GM18873 (cell line): ENCODE results near the gene GAN.
"Not testable (repeated sequence)": the region's sequence is repeated elsewhere in the genome, so short reads cannot be mapped to it uniquely, and the experiment has no call there.

ENCODE experiments used
- ATAC-seq: cut with Tn5 transposase; IDR thresholded peaks from one replicate; pipeline ENCODE4 v1.9.1; 2021; ENCODE audit warnings: mild to moderate bottlenecking, moderate library complexity, moderate number of reproducible peaks; ENCODE audit not compliant: unreplicated experiment, low FRiP score

The GAN gene

GRCh38 chr16:81307770-81308169 is 7.0 kb upstream of the GAN start:
- ATAC-seq, result no peak

- no peak for ATAC-seq
These were observed 4.6 kb upstream of the GAN start for GRCh38 chr16:81310045-81310644.

- no peak for ATAC-seq
These were observed 3.0 kb upstream of the GAN start for GRCh38 chr16:81311762-81312161.

GRCh38 chr16:81313701-81314602 is 810 bp upstream of the GAN start:
- ATAC-seq, result no peak

GRCh38 chr16:81315271-81316175 is 761 bp downstream of the GAN start:
- ATAC-seq, result peak; percentile 15

GRCh38 chr16:81316176-81316496 is 1.4 kb downstream of the GAN start:
- ATAC-seq, result no peak

- ATAC-seq, result no peak
These were observed 3.9 kb downstream of the GAN start for GRCh38 chr16:81318711-81319110.

- ATAC-seq, result no peak
These were observed 4.6 kb downstream of the GAN start for GRCh38 chr16:81319221-81319912.

- ATAC-seq, result no peak
These were observed 6.3 kb downstream of the GAN start for GRCh38 chr16:81321039-81321438.

- no peak for ATAC-seq
These were observed 6.8 kb downstream of the GAN start for GRCh38 chr16:81321536-81321935.

GRCh38 chr16:81324808-81325207 is 10.0 kb downstream of the GAN start:
- ATAC-seq, result no peak

GRCh38 chr16:81327011-81327410 is 12.2 kb downstream of the GAN start:
- no peak for ATAC-seq

GRCh38 chr16:81327447-81328196 is 12.9 kb downstream of the GAN start:
- no peak for ATAC-seq

- ATAC-seq, result no peak
These were observed 15.2 kb downstream of the GAN start for GRCh38 chr16:81329947-81330346.

GRCh38 chr16:81333356-81333755 is 18.6 kb downstream of the GAN start:
- ATAC-seq, result no peak

GRCh38 chr16:81335669-81336068 is 20.9 kb downstream of the GAN start:
- no peak for ATAC-seq

- no peak for ATAC-seq
These were observed 22.3 kb downstream of the GAN start for GRCh38 chr16:81337097-81337496.

- not testable (repeated sequence) for ATAC-seq
These were observed 30.4 kb downstream of the GAN start for GRCh38 chr16:81345172-81345571.

- no peak for ATAC-seq
These were observed 32.7 kb downstream of the GAN start for GRCh38 chr16:81347425-81347824.
